B cell (primary cell): ENCODE results near the gene TRPC4AP. TPM values are rescaled to one million over a fixed set of nuclear protein-coding genes. Genes with fewer than 3 reads are reported as not detected.

Experiments used
- ATAC-seq: fragments of 200-7000 bp; cut with Tn5 transposase; one replicate; pipeline ENCODE4 v1.10.0; 2021; ENCODE audit warnings: low read depth, mild to moderate bottlenecking, moderate number of reproducible peaks, moderate library complexity
- CTCF ChIA-PET: fragments of 350-600 bp; sonication (Branson Sonifier 250); formaldehyde crosslinking; loops from one replicate; lab custom pipeline; 2021; ENCODE audit warnings: antibody characterized with exemption, inconsistent platforms; lab: Charles Lee
- POLR2A ChIA-PET: fragments of 350-600 bp; sonication (Branson Sonifier 250); formaldehyde crosslinking; loops from one replicate; lab custom pipeline; 2021; ENCODE audit warnings: antibody characterized with exemption; lab: Charles Lee
- DNase-seq: peaks from one replicate; pipeline ENCODE4 v3.0.0; 2013
- H2AFZ ChIP-seq: 2 replicates; pipeline ENCODE4 v1.6.1; 2012; ENCODE audit warnings: mild to moderate bottlenecking, low read depth, low read length; ENCODE audit not compliant: insufficient read depth, poor library complexity, severe bottlenecking
- H3K27ac ChIP-seq, 2 donors: 1 replicate in 1 of 2; 2 replicates in 1 of 2; pipeline ENCODE4 v1.5.1; 2012 to 2013; ENCODE audit warnings: low read length in 2 of 2, mild to moderate bottlenecking in 2 of 2, moderate library complexity in 1 of 2
- H3K27me3 ChIP-seq, 4 experiments: fragments of 200-600 bp in 1 of 4; sonication (generic) in 1 of 4; replicated peaks in 1 of 4; 1 replicate in 2 of 4; 2 replicates in 2 of 4; pipeline versions ENCODE4 v1.6.1 to v1.7.0; 2013 to 2016; ENCODE audit warnings: low read length in 3 of 4, mild to moderate bottlenecking in 2 of 4, mixed read lengths in 1 of 4, moderate library complexity in 1 of 4; ENCODE audit not compliant: insufficient read depth in 4 of 4, control insufficient read depth in 3 of 4; ENCODE audit errors: control extremely low read depth in 1 of 4
- H3K36me3 ChIP-seq, 2 experiments: replicated peaks in 1 of 2; 1 replicate in 1 of 2; 2 replicates in 1 of 2; pipeline versions ENCODE4 v1.6.1 to v1.7.1; 2013; ENCODE audit warnings: low read length in 1 of 2; ENCODE audit not compliant: insufficient read depth in 2 of 2, control insufficient read depth in 1 of 2; ENCODE audit errors: control extremely low read depth in 1 of 2, extremely low read depth in 1 of 2
- H3K4me1 ChIP-seq, 2 donors: fragments of 200-600 bp in 1 of 2; sonication (generic) in 1 of 2; 1 replicate in 1 of 2; 2 replicates in 1 of 2; pipeline versions ENCODE4 v1.5.1 to v1.6.1; 2013 to 2017; ENCODE audit warnings: low read length in 2 of 2; ENCODE audit not compliant: control insufficient read depth in 2 of 2, insufficient read depth in 2 of 2
- H3K4me2 ChIP-seq: replicated peaks from 2 replicates; pipeline ENCODE3; 2012; ENCODE audit warnings: mild to moderate bottlenecking, low read depth, low read length; ENCODE audit not compliant: poor library complexity, severe bottlenecking
- H3K4me3 ChIP-seq, 5 experiments: fragments of 200-600 bp in 1 of 5; sonication (generic) in 1 of 5; 1 replicate in 3 of 5; 2 replicates in 2 of 5; pipeline versions ENCODE4 v1.5.1 to v1.7.0; 2011 to 2016; ENCODE audit warnings: low read length in 4 of 5, mild to moderate bottlenecking in 4 of 5, low read depth in 2 of 5, control low read depth in 1 of 5, moderate library complexity in 1 of 5; ENCODE audit not compliant: insufficient read depth in 1 of 5; ENCODE audit errors: control extremely low read depth in 1 of 5, extremely low read depth in 1 of 5
- H3K79me2 ChIP-seq: fragments of 200-600 bp; sonication (generic); one replicate; pipeline ENCODE4 v1.6.0; 2016; ENCODE audit warnings: low read length; ENCODE audit not compliant: control insufficient read depth, insufficient read depth
- H3K9ac ChIP-seq: fragments of 200-600 bp; sonication (generic); 2 replicates; pipeline ENCODE4 v1.6.1; 2017; ENCODE audit warnings: mild to moderate bottlenecking, low read length, moderate library complexity
- H3K9me3 ChIP-seq, 3 donors: one replicate each; pipeline versions ENCODE4 v1.6.1 to v1.7.1; 2013; ENCODE audit warnings: low read length in 2 of 3; ENCODE audit not compliant: control insufficient read depth in 2 of 3, insufficient read depth in 1 of 3; ENCODE audit errors: control extremely low read depth in 1 of 3
- H4K20me1 ChIP-seq: 2 replicates; pipeline ENCODE4 v1.6.0; 2012; ENCODE audit warnings: mild to moderate bottlenecking, low read length; ENCODE audit not compliant: insufficient read depth, control insufficient read depth, poor library complexity, severe bottlenecking
- H3K27ac Mint-ChIP-seq: one replicate; pipeline ENCODE4 v1.8.0; 2021; ENCODE audit warnings: mixed read lengths
- H3K27me3 Mint-ChIP-seq: one replicate; pipeline ENCODE4 v1.8.0; 2021; ENCODE audit warnings: mixed read lengths
- H3K4me1 Mint-ChIP-seq: one replicate; pipeline ENCODE4 v1.8.0; 2021; ENCODE audit warnings: mixed read lengths
- H3K4me3 Mint-ChIP-seq: one replicate; pipeline ENCODE4 v1.8.0; 2021; ENCODE audit warnings: mixed read lengths
- H3K9me3 Mint-ChIP-seq: one replicate; pipeline ENCODE4 v1.8.0; 2022; ENCODE audit warnings: mixed read lengths; ENCODE audit not compliant: insufficient read depth
- CTCF ChIP-seq: fragments of 200-600 bp; IDR thresholded peaks from one replicate; pipeline ENCODE4 v1.8.0; 2022; ENCODE audit warnings: antibody characterized with exemption, mild to moderate bottlenecking
- EZH2 ChIP-seq: IDR thresholded peaks from 2 replicates; pipeline ENCODE4 v1.6.1; 2012; ENCODE audit warnings: borderline replicate concordance, low read depth, mild to moderate bottlenecking, moderate library complexity, low read length; ENCODE audit not compliant: insufficient read depth, poor library complexity, severe bottlenecking
- WGBS: methylation state at CpG from one replicate; pipeline ENCODE4 v1.1.5; 2013; ENCODE audit warnings: missing lambda C conversion rate; ENCODE audit not compliant: insufficient coverage; 5-methylcytosine and 5-hydroxymethylcytosine counted together
- intact Hi-C: fragments of 100-400 bp; cut with micrococcal nuclease; formaldehyde crosslinking; loops from one replicate; pipeline ENCODE4 v1.10.0; 2022
- polyA plus RNA-seq: library from polyadenylated mRNA; depleted of rRNA; stranded (reverse); fragments of >200 nt; gene quantifications from 2 replicates; pipeline ENCODE4 v1.2.3, GENCODE V29; 2012
- total RNA-seq, 2 donors: library from RNA; stranded (reverse); fragments of 120-200 nt in 1 of 2; gene quantifications; 1 replicate in 1 of 2; 2 replicates in 1 of 2; pipeline versions ENCODE4 v1.2.3 to v1.2.4, GENCODE V29; 2013 to 2022

Gene TRPC4AP
- total and polyA plus RNA-seq, 2 donors (not counting 1 experiment from before 2014, with no cell fraction given) = 62.5 to 73.2 TPM

- CTCF ChIA-PET = no interaction called here
Observed at GRCh38 chr20:34982270-34983088, 110.1 kb downstream of the TRPC4AP start.

More at GRCh38 chr20:34982270-34983088, 110.1 kb downstream of the TRPC4AP start:
- no peaks in the 10 kb centered on the region for H4K20me1 ChIP-seq
- no peaks in the 10 kb centered on the region for H3K36me3 ChIP-seq
- Mint-ChIP-seq H3K27ac (no peak overlapping the region), H3K27me3 (peaks cover 31% of the 10 kb centered on the region), H3K9me3 (no peaks in the 10 kb centered on the region), H3K4me1 (no peaks in the 10 kb centered on the region), H3K4me3 (no peak overlapping the region)
- H3K27ac ChIP-seq = no peak overlapping the region
- no peak overlapping the region for H2AFZ ChIP-seq
- no peak overlapping the region for H3K4me3 ChIP-seq
- H3K9ac ChIP-seq = no peak overlapping the region
- WGBS = 97% methylated on average over 15 of the region's 21 CpGs
- no peak for TF ChIP-seq EZH2
- TF ChIP-seq CTCF = no peak
- intact Hi-C loops = no loop called here
- no peak overlapping the region for H3K4me2 ChIP-seq
- H3K79me2 ChIP-seq = no peaks in the 10 kb centered on the region
- no peak for ATAC-seq
- POLR2A ChIA-PET = no interaction called here
- no peak for DNase-seq
- peaks cover 0 to 3% (median 0%) of the 10 kb centered on the region in 3 donors for H3K9me3 ChIP-seq
- no peaks in the 10 kb centered on the region for H3K4me1 ChIP-seq
- H3K27me3 ChIP-seq = peaks cover 0 to 23% (median 8%) of the 10 kb centered on the region in 4 experiments
